Measurements from ENCODE around the gene NEU4. TPM values are rescaled to one million over a fixed set of nuclear protein-coding genes. Genes with fewer than 3 reads are reported as not detected.

The NEU4 gene
- total and polyA plus RNA-seq, 8 donors: 0.17 to 0.55 (median 0.30) TPM; not detected in 1

DNA sequence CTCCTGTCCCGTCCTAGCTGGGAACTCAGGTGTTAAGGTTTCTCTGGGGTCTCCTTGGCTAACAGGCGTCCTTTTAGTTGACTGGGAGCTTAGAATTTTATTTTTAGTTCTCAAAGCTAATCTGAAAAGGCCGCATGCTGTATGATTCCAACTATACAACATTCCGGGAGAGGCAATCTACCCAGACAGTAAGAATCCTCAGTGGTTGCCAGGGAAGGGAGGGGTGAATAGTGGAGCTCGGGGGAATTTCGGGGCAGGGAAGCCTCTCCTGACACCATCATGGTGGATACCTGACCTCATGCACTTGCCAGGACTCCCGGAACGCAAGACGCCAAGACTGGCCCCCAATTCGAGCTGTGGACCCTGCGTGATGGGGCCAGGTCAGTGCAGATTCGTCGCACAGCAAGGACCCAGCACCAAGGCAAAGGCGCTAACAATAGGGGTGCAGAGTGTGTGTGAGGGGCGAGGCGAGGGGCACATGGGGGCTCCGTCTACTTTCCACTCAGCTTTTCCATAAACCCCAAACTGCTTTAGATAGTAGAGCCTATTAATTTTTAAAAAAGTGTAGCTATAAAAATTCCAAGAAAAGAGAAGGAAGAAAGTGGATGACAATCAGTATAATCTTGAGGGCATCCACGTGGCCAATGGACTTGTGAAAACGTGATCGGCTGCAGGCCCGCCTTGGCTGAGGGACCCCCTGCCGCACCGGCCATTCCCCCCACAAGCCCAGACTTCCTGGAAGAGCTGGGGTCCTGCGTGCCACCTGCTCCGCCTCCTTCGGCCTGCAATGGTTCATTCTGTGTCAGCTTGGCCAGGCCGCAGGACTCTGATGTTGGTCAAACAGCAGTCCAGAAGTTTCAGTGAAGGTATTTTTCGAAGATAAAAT is 32.4 kb downstream of the NEU4 start:
- H3K36me3 ChIP-seq: no peaks in the 10 kb centered on the region
- no peaks in the 10 kb centered on the region for H3K9me3 ChIP-seq
- TF ChIP-seq, protein P1, sequence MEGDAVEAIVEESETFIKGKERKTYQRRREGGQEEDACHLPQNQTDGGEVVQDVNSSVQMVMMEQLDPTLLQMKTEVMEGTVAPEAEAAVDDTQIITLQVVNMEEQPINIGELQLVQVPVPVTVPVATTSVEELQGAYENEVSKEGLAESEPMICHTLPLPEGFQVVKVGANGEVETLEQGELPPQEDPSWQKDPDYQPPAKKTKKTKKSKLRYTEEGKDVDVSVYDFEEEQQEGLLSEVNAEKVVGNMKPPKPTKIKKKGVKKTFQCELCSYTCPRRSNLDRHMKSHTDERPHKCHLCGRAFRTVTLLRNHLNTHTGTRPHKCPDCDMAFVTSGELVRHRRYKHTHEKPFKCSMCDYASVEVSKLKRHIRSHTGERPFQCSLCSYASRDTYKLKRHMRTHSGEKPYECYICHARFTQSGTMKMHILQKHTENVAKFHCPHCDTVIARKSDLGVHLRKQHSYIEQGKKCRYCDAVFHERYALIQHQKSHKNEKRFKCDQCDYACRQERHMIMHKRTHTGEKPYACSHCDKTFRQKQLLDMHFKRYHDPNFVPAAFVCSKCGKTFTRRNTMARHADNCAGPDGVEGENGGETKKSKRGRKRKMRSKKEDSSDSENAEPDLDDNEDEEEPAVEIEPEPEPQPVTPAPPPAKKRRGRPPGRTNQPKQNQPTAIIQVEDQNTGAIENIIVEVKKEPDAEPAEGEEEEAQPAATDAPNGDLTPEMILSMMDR (IDR thresholded peaks at IDR 0.05): no peak
- H3K27me3 ChIP-seq: peaks cover 4 to 36% of the 10 kb centered on the region in 2 donors
- no peak overlapping the region for H3K4me3 ChIP-seq
- ATAC-seq: no peak
- no peak overlapping the region for H3K27ac ChIP-seq
- intact Hi-C loops (cut with DNase I): no loop called here
- peaks cover 5 to 26% of the 10 kb centered on the region in 2 donors for H3K4me1 ChIP-seq
- no peak for DNase-seq

DNA sequence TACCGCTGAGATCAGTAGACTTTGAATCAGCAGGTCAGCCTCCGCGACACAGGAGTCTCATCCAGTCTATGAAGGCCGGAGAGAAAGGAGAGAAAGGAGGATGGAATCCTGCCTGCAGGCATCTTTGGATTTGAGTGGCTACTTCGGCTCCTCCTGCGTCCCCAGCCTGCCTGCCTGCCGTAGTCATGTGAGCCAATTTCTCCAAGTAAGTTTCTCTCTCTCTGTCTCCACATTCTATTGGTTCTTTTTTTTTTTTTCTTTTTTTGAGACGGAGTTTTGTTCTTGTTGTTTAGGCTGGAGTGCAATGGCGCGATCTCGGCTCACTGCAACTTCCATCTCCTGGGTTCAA is 33.0 kb downstream of the NEU4 start:
- no peak overlapping the region for H3K27ac ChIP-seq
- peaks cover 5 to 26% of the 10 kb centered on the region in 2 donors for H3K4me1 ChIP-seq
- TF ChIP-seq, protein P1 (IDR thresholded peaks at IDR 0.05): no peak
- intact Hi-C loops (cut with DNase I): no loop called here
- H3K36me3 ChIP-seq: no peaks in the 10 kb centered on the region
- ATAC-seq (no peak), DNase-seq (no peak)
- H3K4me3 ChIP-seq: no peak overlapping the region
- no peaks in the 10 kb centered on the region for H3K9me3 ChIP-seq
- peaks cover 4 to 38% of the 10 kb centered on the region in 2 donors for H3K27me3 ChIP-seq

DNA sequence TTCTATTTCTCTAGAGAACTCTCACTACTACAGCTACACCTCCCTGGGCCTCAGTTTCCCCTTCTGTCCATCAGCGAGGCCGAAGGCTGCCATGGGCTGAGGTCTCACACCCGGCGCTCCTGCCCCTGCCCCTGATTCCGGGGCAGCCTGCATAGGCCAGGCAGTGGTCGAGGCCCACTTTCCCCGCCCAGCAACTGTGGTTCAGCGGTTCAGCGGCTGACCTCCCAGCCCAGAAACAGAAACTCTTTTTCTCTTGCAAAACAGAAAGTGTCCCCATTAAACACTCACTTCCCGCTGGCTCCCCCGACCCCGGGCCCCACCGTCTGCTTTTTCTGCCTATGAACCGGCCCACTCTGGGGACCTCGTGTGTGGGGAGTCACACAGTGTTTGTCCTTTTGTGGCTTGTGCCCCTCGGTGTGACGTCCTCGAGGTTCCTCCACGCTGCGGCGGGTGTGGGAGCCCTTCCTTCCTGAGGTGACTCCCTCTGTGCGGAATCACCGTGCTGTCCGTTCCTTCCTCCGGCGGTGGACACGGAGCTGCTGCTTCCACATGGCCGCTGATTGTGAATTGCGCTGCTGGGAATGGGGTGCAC is 33.7 kb downstream of the NEU4 start:
- Histone ChIP-seq H3K27me3 (peaks cover 4 to 38% of the 10 kb centered on the region in 2 donors), H3K27ac (peak overlapping the region in 1 of 2 donors; percentile 50), H3K4me3 (peak overlapping the region in 1 of 2 donors; percentile 31), H3K4me1 (peaks cover 5 to 26% of the 10 kb centered on the region in 2 donors), H3K9me3 (no peaks in the 10 kb centered on the region), H3K36me3 (no peaks in the 10 kb centered on the region)
- TF ChIP-seq, protein P1 (IDR thresholded peaks at IDR 0.05): no peak
- ATAC-seq (peak; percentile 58), DNase-seq (peak in 2 of 4 donors; percentile 69 to 81)
- intact Hi-C loops (cut with DNase I): no loop called here

DNA sequence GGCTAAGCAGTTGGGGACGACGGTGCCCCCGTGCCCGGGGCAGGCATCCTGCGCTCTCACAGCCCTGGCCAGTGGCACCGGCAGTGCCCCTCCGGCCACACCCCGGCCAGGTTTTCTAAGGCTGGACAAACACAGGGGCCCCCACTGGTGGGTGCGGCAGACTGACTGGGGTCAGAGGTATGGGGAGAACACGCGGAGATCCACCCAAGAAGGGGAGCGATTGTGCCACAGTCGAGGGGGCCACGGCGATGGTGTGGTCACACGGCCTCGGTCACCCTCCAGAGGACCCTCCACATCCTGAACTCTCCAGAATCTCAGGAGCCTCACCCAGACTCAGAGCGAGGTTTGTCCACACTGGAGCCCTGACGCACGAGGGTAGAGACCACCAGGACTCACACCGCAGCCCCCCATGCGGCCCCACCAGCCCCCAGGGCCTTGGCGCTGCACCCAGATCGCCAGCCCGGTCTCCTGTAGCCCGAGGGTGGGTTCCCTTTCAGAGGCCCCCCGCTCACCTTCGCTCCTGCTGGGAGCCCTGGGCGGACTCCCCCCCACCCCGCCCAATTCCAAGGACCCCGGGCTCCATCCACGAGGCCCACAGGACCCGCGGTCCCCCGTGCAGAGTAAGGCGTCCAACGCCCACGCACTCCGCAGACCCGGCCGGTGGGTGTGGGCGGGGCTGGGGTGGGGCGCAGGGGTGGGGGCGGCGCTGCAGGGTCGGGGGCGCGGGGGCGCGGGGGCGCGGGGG is 34.5 kb downstream of the NEU4 start:
- intact Hi-C loops (cut with DNase I): no loop called here
- Histone ChIP-seq H3K27me3 (peaks cover 4 to 38% of the 10 kb centered on the region in 2 donors), H3K27ac (peak overlapping the region in 1 of 2 donors; percentile 50), H3K4me1 (peaks cover 5 to 26% of the 10 kb centered on the region in 2 donors), H3K9me3 (no peaks in the 10 kb centered on the region), H3K4me3 (peak overlapping the region in 1 of 2 donors; percentile 31), H3K36me3 (no peaks in the 10 kb centered on the region)
- no peak for DNase-seq
- TF ChIP-seq, protein P1 (IDR thresholded peaks at IDR 0.05): no peak
- peak; percentile 8 for ATAC-seq

All from left lung (tissue), 10 donors.